ENCODE results near the gene THBS4. TPM values are rescaled to one million over a fixed set of nuclear protein-coding genes. Genes with fewer than 3 reads are reported as not detected.

Gene THBS4
- total RNA-seq, 1 experiment from 2014 or later = 6.6 TPM

DNA sequence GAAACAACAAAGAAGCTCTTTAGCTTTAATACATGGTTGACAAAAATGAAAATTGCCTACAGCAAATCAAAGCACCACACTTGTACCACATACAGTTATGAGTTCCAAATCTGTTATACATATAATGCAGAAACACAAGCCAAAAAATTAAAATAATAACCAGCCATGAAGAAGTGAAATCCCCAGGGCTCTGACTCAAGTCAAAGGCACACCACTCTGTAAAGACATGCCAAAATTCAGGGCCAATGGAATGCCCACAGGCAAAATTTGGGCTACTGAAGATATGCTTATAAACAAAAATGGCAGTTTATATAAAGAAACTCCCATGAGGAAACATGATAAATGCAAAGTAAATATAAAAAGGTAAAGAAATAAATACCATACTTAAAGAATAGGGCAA is 29.0 kb downstream of the THBS4 start:
- H3K9me3 ChIP-seq (ENCODE audit: insufficient read depth, low read depth) = no peaks in the 10 kb centered on the region
- no peaks in the 10 kb centered on the region for H3K79me2 ChIP-seq (ENCODE audit: low read depth)
- H2AFZ ChIP-seq = no peak overlapping the region
- no peak overlapping the region for H3K4me3 ChIP-seq
- DNase-seq = no peak
- POLR2A ChIA-PET (ENCODE audit: unreplicated experiment) = no interaction called here
- H3K4me2 ChIP-seq = no peak overlapping the region
- BruUV-seq (replicated peaks) = no TSS peak
- H3K36me3 ChIP-seq (ENCODE audit: low read depth) = no peaks in the 10 kb centered on the region
- no peaks in the 10 kb centered on the region for H3K9me2 ChIP-seq (ENCODE audit: insufficient read depth)
- H3F3A ChIP-seq (ENCODE audit: insufficient read depth, low read depth) = no peaks in the 10 kb centered on the region
- H3K4me1 ChIP-seq (replicated peaks; ENCODE audit: insufficient read depth) = no peaks in the 10 kb centered on the region
- TF ChIP-seq, protein P1, sequence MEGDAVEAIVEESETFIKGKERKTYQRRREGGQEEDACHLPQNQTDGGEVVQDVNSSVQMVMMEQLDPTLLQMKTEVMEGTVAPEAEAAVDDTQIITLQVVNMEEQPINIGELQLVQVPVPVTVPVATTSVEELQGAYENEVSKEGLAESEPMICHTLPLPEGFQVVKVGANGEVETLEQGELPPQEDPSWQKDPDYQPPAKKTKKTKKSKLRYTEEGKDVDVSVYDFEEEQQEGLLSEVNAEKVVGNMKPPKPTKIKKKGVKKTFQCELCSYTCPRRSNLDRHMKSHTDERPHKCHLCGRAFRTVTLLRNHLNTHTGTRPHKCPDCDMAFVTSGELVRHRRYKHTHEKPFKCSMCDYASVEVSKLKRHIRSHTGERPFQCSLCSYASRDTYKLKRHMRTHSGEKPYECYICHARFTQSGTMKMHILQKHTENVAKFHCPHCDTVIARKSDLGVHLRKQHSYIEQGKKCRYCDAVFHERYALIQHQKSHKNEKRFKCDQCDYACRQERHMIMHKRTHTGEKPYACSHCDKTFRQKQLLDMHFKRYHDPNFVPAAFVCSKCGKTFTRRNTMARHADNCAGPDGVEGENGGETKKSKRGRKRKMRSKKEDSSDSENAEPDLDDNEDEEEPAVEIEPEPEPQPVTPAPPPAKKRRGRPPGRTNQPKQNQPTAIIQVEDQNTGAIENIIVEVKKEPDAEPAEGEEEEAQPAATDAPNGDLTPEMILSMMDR (conservative IDR thresholded peaks at IDR 0.05) = no peak
- no peak for TF ChIP-seq EZH2 (IDR thresholded peaks at IDR 0.05; ENCODE audit: low read depth)
- no peaks in the 10 kb centered on the region for H3K27me3 ChIP-seq (ENCODE audit: insufficient read depth, low read depth)
- intact Hi-C loops (cut with micrococcal nuclease; ENCODE audit: unreplicated experiment) = no loop called here
- no peaks in the 10 kb centered on the region for H4K20me1 ChIP-seq (ENCODE audit: insufficient read depth)
- H3K27ac ChIP-seq = no peak overlapping the region
- CTCF ChIA-PET = no interaction called here

DNA sequence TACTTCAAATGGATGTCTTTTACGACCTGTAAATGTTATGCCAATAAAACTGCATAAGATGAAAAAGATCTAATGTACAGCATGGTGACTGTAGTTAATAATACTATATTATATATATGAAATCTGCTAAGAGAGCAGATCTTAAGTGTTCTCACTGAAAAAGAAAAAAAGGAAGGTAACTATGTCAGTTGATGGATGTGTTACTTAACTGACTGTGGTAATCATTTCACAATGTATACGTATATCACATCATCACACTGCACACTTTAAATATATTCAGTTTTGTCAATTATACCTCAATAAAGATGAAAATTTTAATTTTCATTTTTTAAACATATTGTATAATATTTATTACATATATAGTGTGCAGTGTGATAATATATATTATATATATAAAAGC is 31.9 kb downstream of the THBS4 start:
- Histone ChIP-seq H3K4me1 (replicated peaks; ENCODE audit: insufficient read depth) (no peaks in the 10 kb centered on the region), H3K9me2 (ENCODE audit: insufficient read depth) (no peaks in the 10 kb centered on the region), H3K4me2 (no peak overlapping the region), H3K4me3 (no peak overlapping the region), H3F3A (ENCODE audit: insufficient read depth, low read depth) (no peaks in the 10 kb centered on the region), H3K27ac (no peak overlapping the region), H3K79me2 (ENCODE audit: low read depth) (no peaks in the 10 kb centered on the region), H3K36me3 (ENCODE audit: low read depth) (no peaks in the 10 kb centered on the region), H3K27me3 (ENCODE audit: insufficient read depth, low read depth) (no peaks in the 10 kb centered on the region), H4K20me1 (ENCODE audit: insufficient read depth) (no peaks in the 10 kb centered on the region), H3K9me3 (ENCODE audit: insufficient read depth, low read depth) (no peaks in the 10 kb centered on the region), H2AFZ (no peak overlapping the region)
- TF ChIP-seq, protein P1 (conservative IDR thresholded peaks at IDR 0.05) = no peak
- no peak for TF ChIP-seq EZH2 (IDR thresholded peaks at IDR 0.05; ENCODE audit: low read depth)
- no peak for DNase-seq
- intact Hi-C loops (cut with micrococcal nuclease; ENCODE audit: unreplicated experiment) = no loop called here
- ChIA-PET CTCF (no interaction called here), POLR2A (ENCODE audit: unreplicated experiment) (no interaction called here)
- no TSS peak for BruUV-seq (replicated peaks)

DNA sequence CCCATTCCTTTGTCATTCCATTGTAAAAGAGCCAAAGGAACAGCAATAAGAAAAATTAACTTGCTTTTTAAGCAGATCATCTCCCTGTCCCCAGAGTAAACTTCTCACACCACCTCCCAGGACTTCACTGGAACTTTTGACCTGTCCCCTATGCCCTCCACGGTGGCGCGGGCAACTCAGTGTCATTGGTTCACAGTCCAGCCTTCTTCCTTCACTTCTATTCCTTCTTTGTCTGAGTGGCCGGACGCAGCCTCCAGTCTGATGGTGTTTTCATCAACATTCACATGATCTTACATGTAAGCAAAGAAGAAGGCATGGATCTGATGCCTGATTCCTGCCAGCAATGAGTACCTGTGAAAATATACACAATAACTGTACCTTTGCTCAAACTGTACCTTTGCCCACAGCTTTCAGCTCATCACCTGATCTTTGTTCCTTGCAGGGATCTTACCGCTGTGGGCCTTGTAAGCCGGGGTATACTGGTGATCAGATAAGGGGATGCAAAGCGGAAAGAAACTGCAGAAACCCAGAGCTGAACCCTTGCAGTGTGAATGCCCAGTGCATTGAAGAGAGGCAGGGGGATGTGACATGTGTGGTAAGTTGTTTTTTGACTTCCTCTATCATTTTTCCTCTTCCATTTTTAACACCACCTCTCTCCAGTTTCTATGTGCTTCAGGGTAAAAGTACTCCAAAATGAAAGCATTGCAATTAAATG is 32.5 kb downstream of the THBS4 start:
- H3K4me3 ChIP-seq = no peak overlapping the region
- no peaks in the 10 kb centered on the region for H3K36me3 ChIP-seq (ENCODE audit: low read depth)
- no peak overlapping the region for H3K27ac ChIP-seq
- no peak for DNase-seq
- POLR2A ChIA-PET (ENCODE audit: unreplicated experiment) = no interaction called here
- H3F3A ChIP-seq (ENCODE audit: insufficient read depth, low read depth) = no peaks in the 10 kb centered on the region
- no peak overlapping the region for H3K4me2 ChIP-seq
- TF ChIP-seq EZH2 (IDR thresholded peaks at IDR 0.05; ENCODE audit: low read depth) = no peak
- TF ChIP-seq, protein P1 (conservative IDR thresholded peaks at IDR 0.05) = no peak
- H4K20me1 ChIP-seq (ENCODE audit: insufficient read depth) = no peaks in the 10 kb centered on the region
- intact Hi-C loops (cut with micrococcal nuclease; ENCODE audit: unreplicated experiment) = no loop called here
- no peaks in the 10 kb centered on the region for H3K79me2 ChIP-seq (ENCODE audit: low read depth)
- no peaks in the 10 kb centered on the region for H3K27me3 ChIP-seq (ENCODE audit: insufficient read depth, low read depth)
- H3K9me2 ChIP-seq (ENCODE audit: insufficient read depth) = no peaks in the 10 kb centered on the region
- H3K9me3 ChIP-seq (ENCODE audit: insufficient read depth, low read depth) = no peaks in the 10 kb centered on the region
- BruUV-seq (replicated peaks) = no TSS peak
- CTCF ChIA-PET = no interaction called here
- no peaks in the 10 kb centered on the region for H3K4me1 ChIP-seq (replicated peaks; ENCODE audit: insufficient read depth)
- no peak overlapping the region for H2AFZ ChIP-seq
